ENCODE data around the gene ERG.

The ERG gene

DNA sequence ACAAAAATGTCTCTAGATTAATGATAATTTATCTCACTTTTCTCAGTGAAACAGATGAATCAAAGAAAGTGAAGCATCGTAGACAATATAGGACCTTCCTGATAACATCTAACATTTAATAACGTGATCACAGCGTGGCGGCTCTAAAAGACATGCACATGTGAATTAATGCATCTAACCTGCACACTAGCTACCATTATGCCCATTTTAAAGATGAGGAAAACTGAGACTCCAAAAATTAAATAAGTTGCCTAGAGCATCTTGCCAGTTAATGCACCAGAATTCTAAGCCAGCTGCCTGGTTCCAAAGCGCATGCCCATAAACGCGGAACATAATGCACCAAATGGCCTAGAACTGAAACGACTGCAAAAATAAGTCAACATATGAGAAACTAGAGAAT lies 23.5 kb downstream of the ERG start:
- Histone ChIP-seq H3K36me3 (ENCODE audit: control insufficient read depth, insufficient read depth, low read length) (no peaks in the 10 kb centered on the region), H3K79me2 (no peaks in the 10 kb centered on the region), H3K9ac (no peak overlapping the region), H3K27ac (no peak overlapping the region), H2AFZ (no peak overlapping the region), H3K9me3 (ENCODE audit: control insufficient read depth, low read length) (no peaks in the 10 kb centered on the region), H3K27me3 (ENCODE audit: control insufficient read depth, insufficient read depth, low read length) (no peaks in the 10 kb centered on the region), H3K4me1 (no peaks in the 10 kb centered on the region), H3K4me3 (ENCODE audit: low read depth, low read length) (no peak overlapping the region), H3K4me2 (ENCODE audit: low read length) (no peak overlapping the region)
- TF ChIP-seq, protein P1, sequence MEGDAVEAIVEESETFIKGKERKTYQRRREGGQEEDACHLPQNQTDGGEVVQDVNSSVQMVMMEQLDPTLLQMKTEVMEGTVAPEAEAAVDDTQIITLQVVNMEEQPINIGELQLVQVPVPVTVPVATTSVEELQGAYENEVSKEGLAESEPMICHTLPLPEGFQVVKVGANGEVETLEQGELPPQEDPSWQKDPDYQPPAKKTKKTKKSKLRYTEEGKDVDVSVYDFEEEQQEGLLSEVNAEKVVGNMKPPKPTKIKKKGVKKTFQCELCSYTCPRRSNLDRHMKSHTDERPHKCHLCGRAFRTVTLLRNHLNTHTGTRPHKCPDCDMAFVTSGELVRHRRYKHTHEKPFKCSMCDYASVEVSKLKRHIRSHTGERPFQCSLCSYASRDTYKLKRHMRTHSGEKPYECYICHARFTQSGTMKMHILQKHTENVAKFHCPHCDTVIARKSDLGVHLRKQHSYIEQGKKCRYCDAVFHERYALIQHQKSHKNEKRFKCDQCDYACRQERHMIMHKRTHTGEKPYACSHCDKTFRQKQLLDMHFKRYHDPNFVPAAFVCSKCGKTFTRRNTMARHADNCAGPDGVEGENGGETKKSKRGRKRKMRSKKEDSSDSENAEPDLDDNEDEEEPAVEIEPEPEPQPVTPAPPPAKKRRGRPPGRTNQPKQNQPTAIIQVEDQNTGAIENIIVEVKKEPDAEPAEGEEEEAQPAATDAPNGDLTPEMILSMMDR (IDR thresholded peaks at IDR 0.05) = no peak

DNA sequence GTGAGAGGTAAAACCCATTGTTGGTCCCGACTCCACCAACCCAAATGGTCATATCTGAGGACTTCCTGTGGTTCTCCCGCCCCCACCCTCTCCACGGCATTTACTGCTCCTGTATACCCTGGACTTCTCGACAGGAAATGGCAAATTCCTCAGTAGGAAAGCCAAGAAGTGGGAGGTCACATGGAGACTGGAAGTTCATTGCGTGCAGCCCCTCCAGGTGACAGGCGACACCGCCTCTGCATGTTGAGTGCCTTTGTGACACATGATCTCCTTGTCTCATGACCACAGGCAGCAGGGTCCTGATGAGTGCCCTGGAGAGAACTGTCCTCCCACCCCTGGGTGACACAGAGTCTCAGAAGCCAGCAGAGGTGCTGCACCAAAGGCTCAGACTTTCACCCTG lies 24.2 kb downstream of the ERG start:
- no peak overlapping the region for H3K9ac ChIP-seq
- H3K27me3 ChIP-seq (ENCODE audit: control insufficient read depth, insufficient read depth, low read length) = no peaks in the 10 kb centered on the region
- no peaks in the 10 kb centered on the region for H3K9me3 ChIP-seq (ENCODE audit: control insufficient read depth, low read length)
- H3K4me2 ChIP-seq (ENCODE audit: low read length) = no peak overlapping the region
- H2AFZ ChIP-seq = no peak overlapping the region
- H3K4me1 ChIP-seq = no peaks in the 10 kb centered on the region
- no peaks in the 10 kb centered on the region for H3K36me3 ChIP-seq (ENCODE audit: control insufficient read depth, insufficient read depth, low read length)
- TF ChIP-seq, protein P1 (IDR thresholded peaks at IDR 0.05) = no peak
- no peaks in the 10 kb centered on the region for H3K79me2 ChIP-seq
- no peak overlapping the region for H3K4me3 ChIP-seq (ENCODE audit: low read depth, low read length)
- no peak overlapping the region for H3K27ac ChIP-seq

DNA sequence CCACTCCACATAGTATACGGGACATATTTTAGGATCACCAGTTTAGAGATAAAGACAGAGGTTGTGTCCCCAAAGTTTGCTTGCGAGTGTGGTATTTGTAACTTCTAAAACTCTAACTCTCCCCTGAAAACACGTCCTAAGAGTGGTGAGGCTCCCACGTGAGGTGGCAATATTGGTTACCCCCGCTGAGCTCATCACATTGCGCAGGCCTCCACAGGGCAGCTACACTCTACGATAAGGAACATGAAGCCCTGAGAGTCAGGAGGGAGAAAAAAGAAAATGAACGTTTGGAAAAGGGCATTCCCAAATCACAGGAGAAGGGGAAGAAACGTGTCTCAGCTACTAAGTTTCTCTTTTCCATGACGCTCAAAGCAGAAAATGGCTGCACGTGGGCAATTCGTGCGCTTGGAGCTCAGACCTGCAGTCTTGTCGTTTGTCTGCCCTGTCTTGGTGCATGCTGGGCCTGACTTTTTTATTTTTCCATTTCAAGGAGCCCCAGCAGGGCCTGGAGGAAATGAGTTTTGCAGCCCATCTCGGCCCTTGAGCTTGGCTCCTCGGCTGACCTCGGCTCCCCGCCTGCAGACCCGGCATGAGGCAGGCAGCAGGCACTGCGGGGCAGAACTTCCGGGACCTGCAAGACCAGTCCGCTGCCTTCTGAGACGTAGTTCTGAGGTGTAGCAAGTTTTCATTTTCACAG lies 25.7 kb downstream of the ERG start:
- Histone ChIP-seq H3K79me2 (no peaks in the 10 kb centered on the region), H3K36me3 (ENCODE audit: control insufficient read depth, insufficient read depth, low read length) (no peaks in the 10 kb centered on the region), H3K4me1 (no peaks in the 10 kb centered on the region), H3K27me3 (ENCODE audit: control insufficient read depth, insufficient read depth, low read length) (no peaks in the 10 kb centered on the region), H2AFZ (no peak overlapping the region), H3K4me2 (ENCODE audit: low read length) (no peak overlapping the region), H3K4me3 (ENCODE audit: low read depth, low read length) (no peak overlapping the region), H3K9ac (no peak overlapping the region), H3K27ac (no peak overlapping the region), H3K9me3 (ENCODE audit: control insufficient read depth, low read length) (no peaks in the 10 kb centered on the region)
- TF ChIP-seq, protein P1 (IDR thresholded peaks at IDR 0.05) = no peak

DNA sequence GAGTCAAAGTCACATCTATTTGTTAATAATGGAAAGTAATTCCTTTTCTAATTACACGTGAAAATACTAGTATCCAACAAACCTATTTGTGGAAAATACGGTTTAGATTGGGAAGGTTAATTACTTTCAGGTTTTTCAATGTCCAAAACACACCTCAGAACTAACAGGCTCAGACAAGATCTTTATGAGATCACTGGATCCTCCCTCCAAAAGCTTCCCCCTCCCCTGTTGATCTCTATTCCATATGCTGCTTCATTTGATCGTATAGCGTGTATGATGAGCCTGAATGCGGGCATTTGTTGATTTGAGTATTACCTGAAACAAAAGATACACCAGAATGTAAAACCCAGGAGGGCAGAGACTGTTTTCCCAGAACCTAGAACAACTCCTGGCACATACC lies 26.5 kb downstream of the ERG start:
- Histone ChIP-seq H3K4me3 (ENCODE audit: low read depth, low read length) (no peak overlapping the region), H3K4me2 (ENCODE audit: low read length) (no peak overlapping the region), H3K9me3 (ENCODE audit: control insufficient read depth, low read length) (no peaks in the 10 kb centered on the region), H2AFZ (no peak overlapping the region), H3K27ac (no peak overlapping the region), H3K27me3 (ENCODE audit: control insufficient read depth, insufficient read depth, low read length) (no peaks in the 10 kb centered on the region), H3K9ac (no peak overlapping the region), H3K79me2 (no peaks in the 10 kb centered on the region), H3K36me3 (ENCODE audit: control insufficient read depth, insufficient read depth, low read length) (no peaks in the 10 kb centered on the region), H3K4me1 (no peaks in the 10 kb centered on the region)
- TF ChIP-seq, protein P1 (IDR thresholded peaks at IDR 0.05) = no peak

DNA sequence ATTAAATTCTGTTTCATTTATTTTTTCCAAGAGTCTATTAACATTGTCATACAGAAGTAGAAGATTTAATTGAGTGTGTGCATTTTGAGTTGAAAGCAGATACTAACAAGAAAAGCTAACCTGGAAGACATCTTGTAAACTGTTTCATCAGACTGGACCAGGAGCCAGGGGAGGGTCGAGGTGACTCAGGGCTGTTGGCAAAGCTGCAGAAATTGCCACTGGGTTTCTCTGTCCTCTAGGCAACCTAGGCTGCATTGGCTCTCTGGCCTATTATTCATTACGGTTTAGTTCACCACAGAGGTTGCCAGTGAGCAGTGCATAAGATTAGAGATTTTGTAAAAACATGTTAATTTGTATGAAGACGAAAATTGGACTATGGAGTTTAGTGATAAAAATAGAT lies 27.5 kb downstream of the ERG start:
- Histone ChIP-seq H3K4me2 (ENCODE audit: low read length) (no peak overlapping the region), H3K4me1 (no peaks in the 10 kb centered on the region), H3K9ac (no peak overlapping the region), H3K27ac (no peak overlapping the region), H3K4me3 (ENCODE audit: low read depth, low read length) (no peak overlapping the region), H3K9me3 (ENCODE audit: control insufficient read depth, low read length) (no peaks in the 10 kb centered on the region), H3K79me2 (no peaks in the 10 kb centered on the region), H3K36me3 (ENCODE audit: control insufficient read depth, insufficient read depth, low read length) (no peaks in the 10 kb centered on the region), H3K27me3 (ENCODE audit: control insufficient read depth, insufficient read depth, low read length) (no peaks in the 10 kb centered on the region), H2AFZ (no peak overlapping the region)
- TF ChIP-seq, protein P1 (IDR thresholded peaks at IDR 0.05) = no peak

Data from parathyroid adenoma (tissue), 2 donors.